HG03354 (cell line): ENCODE data around the gene UGT1A4.

Experiments used
- ATAC-seq: cut with Tn5 transposase; IDR thresholded peaks from one replicate; pipeline ENCODE4 v1.9.1; 2021; ENCODE audit warnings: mild to moderate bottlenecking; ENCODE audit not compliant: unreplicated experiment, poor library complexity, severe bottlenecking

The UGT1A4 gene

DNA sequence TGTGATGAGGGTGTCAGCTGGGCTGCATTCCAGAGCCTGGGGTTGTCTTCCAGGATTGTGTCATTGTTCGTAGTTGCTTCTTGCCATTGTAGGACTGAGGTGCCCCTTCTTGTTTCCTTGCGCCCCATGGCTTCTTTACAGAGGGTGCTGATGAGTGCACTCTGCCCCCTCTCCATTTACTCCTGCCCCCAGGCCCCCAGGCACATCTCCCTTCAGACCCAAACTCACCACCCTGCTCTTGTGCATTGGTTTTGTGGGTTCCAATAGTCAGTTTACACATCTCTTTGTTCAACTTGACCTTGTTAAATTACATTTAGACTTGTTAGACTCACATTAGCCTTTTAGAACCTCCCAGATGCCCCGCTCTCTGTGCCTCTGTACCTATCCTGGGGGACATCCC lies 102.7 kb downstream of the UGT1A4 start:
- ATAC-seq = no peak

DNA sequence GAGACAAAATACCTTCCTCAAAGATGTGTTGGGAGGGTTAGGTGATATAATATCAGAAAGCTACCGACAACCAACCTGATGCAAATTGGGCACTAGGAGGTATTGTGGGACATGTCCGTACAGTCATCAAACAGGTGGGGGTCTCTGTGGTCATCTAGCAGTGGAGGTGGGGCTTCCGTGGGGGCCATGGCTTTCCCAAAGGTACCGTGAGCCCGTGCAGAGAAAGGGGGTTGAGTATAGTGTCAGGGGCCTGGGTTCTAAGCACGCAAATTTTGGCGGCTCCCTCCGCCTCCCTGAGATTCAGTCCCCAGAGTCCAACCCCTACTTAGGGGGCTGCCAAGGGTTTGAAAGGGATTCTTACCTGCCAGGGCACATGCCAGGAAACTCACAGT lies 103.2 kb downstream of the UGT1A4 start:
- ATAC-seq = no peak

DNA sequence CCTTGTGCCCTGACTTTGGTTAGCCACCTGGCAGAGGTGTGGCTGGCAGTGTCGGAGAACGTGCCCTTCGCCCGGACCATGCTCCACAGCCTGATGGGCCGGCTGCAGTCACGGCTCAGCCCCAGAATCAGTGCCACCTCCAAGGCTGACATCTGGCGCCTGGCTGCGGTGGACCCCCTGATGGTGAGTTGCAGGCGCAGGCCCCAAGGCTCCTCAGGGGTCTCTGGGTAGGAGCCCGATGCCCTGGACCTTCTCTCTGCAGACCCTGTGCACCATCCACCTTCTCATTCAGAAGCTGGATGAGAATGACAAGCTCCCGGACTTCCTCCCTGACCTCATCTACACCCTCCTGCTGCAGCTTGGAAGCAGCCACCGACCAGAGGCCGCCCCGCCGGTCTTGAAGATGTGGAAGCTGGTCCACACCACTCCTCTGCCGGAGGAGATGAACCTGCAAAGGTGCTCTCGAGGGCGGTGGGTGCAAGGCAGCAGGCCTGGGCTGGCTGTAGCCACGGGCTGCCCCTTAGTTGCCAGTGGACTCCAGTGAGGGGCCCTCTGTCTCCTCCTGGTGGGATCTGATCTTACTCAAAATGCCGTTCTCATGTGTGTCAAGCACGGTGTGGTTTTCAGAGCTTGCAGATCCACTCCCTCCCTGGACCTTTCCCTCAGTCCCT lies 103.7 kb downstream of the UGT1A4 start:
- no peak for ATAC-seq
